CD14-positive monocyte (primary cell): Measurements from ENCODE around the gene CKAP2. TPM values are rescaled to one million over a fixed set of nuclear protein-coding genes. Genes with fewer than 3 reads are reported as not detected.

Source experiments
- DNase-seq, 3 donors: peaks; one replicate each; pipeline ENCODE4 v3.0.0-alpha.2; 2011 to 2022
- H2AFZ ChIP-seq: 2 replicates; pipeline ENCODE4 v1.6.0; 2012; ENCODE audit warnings: mild to moderate bottlenecking, low read depth, low read length, inconsistent platforms; ENCODE audit not compliant: insufficient read depth, poor library complexity, severe bottlenecking
- H3K27ac ChIP-seq, 2 donors: 1 replicate in 1 of 2; 2 replicates in 1 of 2; pipeline ENCODE4 v1.5.1; 2012 to 2013; ENCODE audit warnings: low read length in 2 of 2, control low read depth in 1 of 2, inconsistent platforms in 1 of 2, low read depth in 1 of 2, mild to moderate bottlenecking in 1 of 2
- H3K27me3 ChIP-seq, 2 donors: one replicate each; pipeline versions ENCODE4 v1.6.0 to v1.6.1; 2011 to 2013; ENCODE audit warnings: low read length in 2 of 2; ENCODE audit not compliant: control insufficient read depth in 2 of 2, insufficient read depth in 2 of 2
- H3K36me3 ChIP-seq, 2 donors: replicated peaks in 1 of 2; 1 replicate in 1 of 2; 2 replicates in 1 of 2; pipeline versions ENCODE4 v1.5.1 to v1.6.1; 2012 to 2013; ENCODE audit warnings: low read length in 2 of 2, control low read depth in 1 of 2, inconsistent platforms in 1 of 2, mild to moderate bottlenecking in 1 of 2; ENCODE audit not compliant: insufficient read depth in 2 of 2, control insufficient read depth in 1 of 2
- H3K4me1 ChIP-seq, 2 donors: 1 replicate in 1 of 2; 2 replicates in 1 of 2; pipeline versions ENCODE4 v1.5.1 to v1.6.1; 2012 to 2013; ENCODE audit warnings: low read length in 2 of 2, control low read depth in 1 of 2, inconsistent platforms in 1 of 2, mild to moderate bottlenecking in 1 of 2, moderate library complexity in 1 of 2; ENCODE audit not compliant: insufficient read depth in 2 of 2, control insufficient read depth in 1 of 2
- H3K4me2 ChIP-seq: replicated peaks from 2 replicates; pipeline ENCODE3; 2012; ENCODE audit warnings: low read length, moderate library complexity, mild to moderate bottlenecking; ENCODE audit not compliant: poor library complexity, severe bottlenecking; ENCODE audit errors: extremely low read depth
- H3K4me3 ChIP-seq, 3 experiments: fragments of 200-600 bp in 1 of 3; sonication (generic) in 1 of 3; replicated peaks in 1 of 3; 1 replicate in 2 of 3; 2 replicates in 1 of 3; pipeline ENCODE4 v1.5.1; 2011 to 2013; ENCODE audit warnings: low read length in 3 of 3, mild to moderate bottlenecking in 3 of 3, control low read depth in 2 of 3, low read depth in 2 of 3, inconsistent platforms in 1 of 3, moderate library complexity in 1 of 3
- H3K79me2 ChIP-seq: 2 replicates; pipeline ENCODE4 v1.6.0; 2012; ENCODE audit warnings: mild to moderate bottlenecking, control low read depth, inconsistent platforms, low read length, moderate library complexity; ENCODE audit not compliant: insufficient read depth
- H3K9ac ChIP-seq: 2 replicates; pipeline ENCODE4 v1.6.0; 2017; ENCODE audit warnings: low read length, mild to moderate bottlenecking; ENCODE audit not compliant: insufficient read depth, poor library complexity, severe bottlenecking
- H3K9me3 ChIP-seq, 2 donors: replicated peaks in 1 of 2; 1 replicate in 1 of 2; 2 replicates in 1 of 2; pipeline versions ENCODE4 v1.5.1 to v1.6.1; 2012 to 2013; ENCODE audit warnings: low read length in 2 of 2, control low read depth in 1 of 2; ENCODE audit not compliant: control insufficient read depth in 1 of 2, insufficient read depth in 1 of 2
- H4K20me1 ChIP-seq: 2 replicates; pipeline ENCODE4 v1.6.0; 2012; ENCODE audit warnings: mild to moderate bottlenecking, low read length, control low read depth, moderate library complexity; ENCODE audit not compliant: insufficient read depth
- H3K27ac Mint-ChIP-seq, 7 donors: one replicate each; pipeline ENCODE4 v1.8.0; 2020; ENCODE audit warnings: mild to moderate bottlenecking in 7 of 7, mixed read lengths in 7 of 7, moderate library complexity in 6 of 7, inconsistent platforms in 2 of 7
- H3K27me3 Mint-ChIP-seq, 3 donors: one replicate each; pipeline ENCODE4 v1.8.0; 2021 to 2022; ENCODE audit warnings: low read depth in 3 of 3, mild to moderate bottlenecking in 3 of 3, mixed read lengths in 3 of 3, moderate library complexity in 3 of 3, inconsistent platforms in 1 of 3
- H3K36me3 Mint-ChIP-seq, 2 donors: one replicate each; pipeline ENCODE4 v1.8.0; 2020; ENCODE audit warnings: mixed read lengths in 2 of 2, inconsistent platforms in 1 of 2, mild to moderate bottlenecking in 1 of 2
- H3K4me1 Mint-ChIP-seq: one replicate; pipeline ENCODE4 v1.8.0; 2020; ENCODE audit warnings: mild to moderate bottlenecking, mixed read lengths
- H3K4me3 Mint-ChIP-seq, 2 donors: one replicate each; pipeline ENCODE4 v1.8.0; 2020; ENCODE audit warnings: mild to moderate bottlenecking in 2 of 2, mixed read lengths in 2 of 2, moderate library complexity in 1 of 2
- H3K9me3 Mint-ChIP-seq, 7 donors: one replicate each; pipeline ENCODE4 v1.8.0; 2020 to 2022; ENCODE audit warnings: mixed read lengths in 7 of 7, mild to moderate bottlenecking in 6 of 7, moderate library complexity in 6 of 7, inconsistent platforms in 2 of 7
- CTCF ChIP-seq: fragments of 200-600 bp; IDR thresholded peaks from one replicate; pipeline ENCODE4 v1.8.0; 2022; ENCODE audit warnings: antibody characterized with exemption, mild to moderate bottlenecking
- WGBS: methylation state at CpG from one replicate; pipeline ENCODE4 v1.1.5; 2013; ENCODE audit warnings: missing lambda C conversion rate; ENCODE audit not compliant: insufficient coverage; 5-methylcytosine and 5-hydroxymethylcytosine counted together
- intact Hi-C, 2 donors: fragments of 100-400 bp; cut with micrococcal nuclease; formaldehyde crosslinking; loops; one replicate each; pipeline versions ENCODE4 v1.15.0 to v1.15.1; 2023
- polyA plus RNA-seq, 3 donors: library from polyadenylated mRNA; depleted of rRNA in 1 of 3; unstranded in 2 of 3; stranded (reverse) in 1 of 3; fragments of 300-500 nt in 2 of 3; fragments of >200 nt in 1 of 3; fragmentation: Illumina TruSeq in 2 of 3; gene quantifications; 1 replicate in 2 of 3; 2 replicates in 1 of 3; pipeline ENCODE4 v1.2.3, GENCODE V29; 2012 to 2021

The CKAP2 gene
- polyA plus RNA-seq, 3 donors, result 5.0 to 15.7 (median 7.8) TPM

- Histone ChIP-seq H3K36me3 (peaks cover 48 to 54% of the 10 kb centered on the region in 2 donors), H3K9me3 (no peaks in the 10 kb centered on the region), H3K4me1 (peaks cover 11 to 17% of the 10 kb centered on the region in 2 donors), H3K79me2 (peaks cover 86% of the 10 kb centered on the region), H3K9ac (no peak overlapping the region), H3K27me3 (no peaks in the 10 kb centered on the region), H3K4me3 (no peak overlapping the region), H3K4me2 (no peak overlapping the region), H3K27ac (peak overlapping the region in 1 of 2 donors; percentile 24), H2AFZ (no peak overlapping the region), H4K20me1 (no peaks in the 10 kb centered on the region)
- no CpG with 5 or more reads among the region's 6 CpGs for WGBS
- DNase-seq, result no peak
- peaks cover 34 to 67% of the 10 kb centered on the region in 2 donors for H3K36me3 Mint-ChIP-seq
- no peaks in the 10 kb centered on the region for H3K9me3 Mint-ChIP-seq
- intact Hi-C loops, result loop anchor here in 1 of 2 donors (5.0 to 10.0 kb wide), 4 partner anchors 115 to 447 kb away; partner anchors contain the start of genes ALG11, ATP7B and SUGT1
- H3K27ac Mint-ChIP-seq, result peak overlapping the region in 2 of 7 donors; percentile 26 to 63
- no peak overlapping the region for H3K4me3 Mint-ChIP-seq
- H3K4me1 Mint-ChIP-seq, result peaks cover 22% of the 10 kb centered on the region
- H3K27me3 Mint-ChIP-seq, result peaks cover 0 to 2% (median 0%) of the 10 kb centered on the region in 3 donors
- TF ChIP-seq CTCF, result no peak
Measured at GRCh38 chr13:52459668-52460067, 4.4 kb downstream of the CKAP2 start.

GRCh38 chr13:52461265-52461664 is 6.0 kb downstream of the CKAP2 start:
- Mint-ChIP-seq H3K9me3 (no peaks in the 10 kb centered on the region), H3K4me1 (peaks cover 18% of the 10 kb centered on the region), H3K36me3 (peaks cover 46 to 80% of the 10 kb centered on the region in 2 donors), H3K4me3 (no peak overlapping the region), H3K27ac (peak overlapping the region in 2 of 7 donors; percentile 17 to 58), H3K27me3 (peaks cover 0 to 2% (median 0%) of the 10 kb centered on the region in 3 donors)
- Histone ChIP-seq H3K4me2 (no peak overlapping the region), H3K79me2 (peaks cover 95% of the 10 kb centered on the region), H3K9ac (no peak overlapping the region), H2AFZ (no peak overlapping the region), H4K20me1 (no peaks in the 10 kb centered on the region), H3K27ac (peak overlapping the region in 1 of 2 donors; percentile 34), H3K27me3 (no peaks in the 10 kb centered on the region), H3K4me1 (peaks cover 6 to 7% of the 10 kb centered on the region in 2 donors), H3K4me3 (no peak overlapping the region), H3K36me3 (peaks cover 62 to 70% of the 10 kb centered on the region in 2 donors), H3K9me3 (no peaks in the 10 kb centered on the region)
- WGBS, result 83% methylated on average over 1 of the region's 3 CpGs
- intact Hi-C loops, result no loop called here
- DNase-seq, result no peak
- no peak for TF ChIP-seq CTCF
